NCI-H2029 treated with DMSO at 0.1 percent for 48 hours (cell line): ENCODE data around the gene NHLRC1.
"Not testable (repeated sequence)": the region's sequence is repeated elsewhere in the genome, so short reads cannot be mapped to it uniquely, and the experiment has no call there.

ENCODE experiments used
- DNase-seq: peaks from one replicate; lab custom pipeline; 2025; lab: John Stamatoyannopoulos, UW

The NHLRC1 gene

DNA sequence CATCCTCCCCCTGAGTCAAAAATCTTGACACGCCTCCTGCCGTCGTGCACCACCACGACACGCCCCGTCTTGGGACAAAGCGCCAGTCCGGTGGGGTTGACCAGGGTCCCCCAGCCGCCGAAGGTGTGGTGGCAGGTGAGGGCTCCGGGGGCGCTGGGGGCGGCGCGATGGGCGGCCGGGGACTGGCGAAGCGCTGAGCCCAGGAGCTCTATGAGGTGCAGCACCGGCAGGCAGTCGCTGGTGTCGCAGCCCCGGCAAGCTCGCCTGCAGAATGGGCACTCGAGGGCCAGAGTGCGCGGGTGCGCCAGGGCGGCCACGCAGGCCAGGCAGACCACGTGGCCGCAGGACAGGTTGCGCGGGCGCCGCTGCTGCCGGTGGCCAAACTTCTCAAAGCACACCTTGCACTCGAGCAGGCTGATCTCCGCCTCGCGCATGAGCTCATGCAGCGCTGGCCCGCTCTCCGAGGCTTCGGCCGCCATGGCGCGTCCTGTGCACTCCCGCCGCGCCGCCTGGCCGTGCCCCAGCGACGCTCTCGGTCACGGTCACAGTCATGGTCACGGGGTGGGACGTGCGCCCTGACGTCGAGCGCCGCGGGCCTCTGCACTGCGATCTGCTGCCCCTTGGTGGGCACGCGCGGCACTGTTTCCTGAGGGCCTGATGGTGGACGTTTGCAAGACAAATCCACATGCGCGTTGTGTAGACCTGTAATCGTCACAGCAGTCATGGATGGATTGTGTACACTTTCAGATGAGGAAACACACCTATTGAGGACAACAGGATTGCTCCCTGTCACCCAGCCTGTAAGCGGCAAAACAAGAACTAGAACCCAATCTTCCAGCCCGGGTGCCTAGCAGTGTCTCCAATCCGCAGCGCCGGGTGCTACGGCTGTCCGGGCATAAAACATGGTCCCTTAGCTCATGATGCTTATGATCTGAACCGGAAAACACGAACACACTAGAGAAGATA is at the start of gene NHLRC1:
TSS of gene NHLRC1 (minus strand) at position 550 of the 966 bp plus-strand sequence. CDS start at position 479, 71 bp downstream.
- DNase-seq: peak; percentile 87

GRCh38 chr6:18171871-18172270 is 49.4 kb upstream of the NHLRC1 start:
- DNase-seq: no peak

- DNase-seq: no peak
Measured at GRCh38 chr6:18168264-18168663, 45.8 kb upstream of the NHLRC1 start.

DNA sequence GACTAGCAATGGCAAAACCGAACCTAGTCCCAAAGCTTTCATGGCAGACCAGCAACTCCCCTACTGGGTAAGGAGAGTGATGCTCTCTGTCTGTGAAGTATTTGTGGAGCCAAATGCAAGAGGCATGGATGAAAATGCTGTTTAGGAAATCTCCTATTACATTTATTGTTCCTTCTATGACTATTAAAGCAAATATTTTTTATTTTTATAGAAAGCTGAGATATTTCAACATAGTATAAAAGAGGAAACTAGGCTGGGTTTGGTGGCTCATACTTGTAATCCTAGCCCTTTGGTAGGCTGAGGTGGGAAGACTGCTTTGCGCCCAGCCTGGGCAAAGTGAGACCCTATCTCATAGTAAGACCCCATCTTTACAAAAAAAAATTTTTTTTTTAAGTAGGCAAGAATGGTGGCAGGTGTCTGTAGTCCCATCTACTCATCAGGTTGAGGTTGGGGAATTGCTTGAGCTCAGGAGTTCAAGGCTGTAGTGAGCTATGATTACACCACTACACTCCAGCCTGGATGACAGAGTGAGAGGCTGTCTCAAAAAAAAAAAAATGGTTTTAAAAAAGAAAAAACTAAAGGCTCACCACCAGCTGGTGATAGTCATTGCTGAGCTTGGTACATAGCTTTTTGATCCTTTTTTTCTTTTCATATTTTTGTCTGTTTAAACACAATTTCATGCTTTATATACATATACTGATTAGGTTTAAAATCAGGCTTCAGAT is 44.0 kb upstream of the NHLRC1 start:
- no peak for DNase-seq

DNA sequence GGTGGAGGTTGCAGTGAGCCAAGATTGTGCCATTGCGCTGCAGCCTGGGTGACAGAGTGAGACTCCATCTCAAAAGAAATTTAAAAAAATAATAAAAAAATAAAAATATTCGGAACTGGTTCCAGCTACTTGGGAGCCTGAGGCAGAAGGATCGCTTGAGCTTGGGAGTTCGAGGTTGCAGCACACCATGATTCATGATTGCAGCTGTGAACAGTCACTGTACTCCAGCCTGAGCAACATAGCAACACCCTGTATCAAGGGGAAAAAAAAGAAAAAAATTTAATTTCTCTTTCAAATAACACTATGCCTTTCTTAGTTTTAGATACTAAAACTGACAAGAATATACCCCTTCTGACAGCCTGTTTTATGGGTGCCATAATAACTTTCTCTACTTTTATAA is 43.3 kb upstream of the NHLRC1 start:
- no peak for DNase-seq

DNA sequence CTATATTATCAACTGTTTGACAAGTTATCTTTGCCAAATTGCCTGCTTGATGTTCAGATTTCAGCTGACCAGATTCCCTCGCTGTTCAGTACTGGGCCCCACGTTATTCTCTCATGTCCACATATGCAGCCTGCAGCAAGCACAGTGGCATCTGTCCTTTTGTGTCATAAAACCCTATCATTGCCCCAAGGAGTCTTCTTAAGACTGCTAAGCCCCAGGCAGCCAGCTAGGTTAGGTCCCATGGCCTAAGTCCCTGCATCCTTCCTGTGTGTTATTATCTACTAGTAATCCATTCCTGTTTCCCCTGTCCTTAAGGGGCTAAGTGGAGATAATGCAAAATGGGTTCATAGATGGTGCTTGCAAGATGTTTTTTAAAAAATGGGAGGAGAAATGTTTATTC is 39.9 kb upstream of the NHLRC1 start:
- no peak for DNase-seq

DNA sequence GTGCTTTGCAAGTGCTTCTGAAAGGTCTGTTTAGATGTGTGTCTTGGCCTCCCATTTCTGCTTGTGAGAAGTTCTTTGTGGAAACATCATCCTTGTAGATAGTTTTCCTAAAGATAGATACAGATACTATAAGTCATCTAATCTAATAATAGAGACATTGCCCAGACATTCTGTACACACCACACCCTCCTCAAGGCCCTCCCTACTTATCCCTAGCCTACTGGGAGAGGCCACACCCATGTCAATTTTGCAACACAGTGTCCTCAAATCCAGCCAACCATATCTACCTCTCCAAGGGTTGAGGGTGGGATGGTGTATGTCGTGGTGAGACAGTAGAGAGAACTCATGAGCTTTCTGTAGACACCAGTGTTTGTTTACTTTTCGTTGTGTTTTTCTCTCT is 39.0 kb upstream of the NHLRC1 start:
- no peak for DNase-seq

DNA sequence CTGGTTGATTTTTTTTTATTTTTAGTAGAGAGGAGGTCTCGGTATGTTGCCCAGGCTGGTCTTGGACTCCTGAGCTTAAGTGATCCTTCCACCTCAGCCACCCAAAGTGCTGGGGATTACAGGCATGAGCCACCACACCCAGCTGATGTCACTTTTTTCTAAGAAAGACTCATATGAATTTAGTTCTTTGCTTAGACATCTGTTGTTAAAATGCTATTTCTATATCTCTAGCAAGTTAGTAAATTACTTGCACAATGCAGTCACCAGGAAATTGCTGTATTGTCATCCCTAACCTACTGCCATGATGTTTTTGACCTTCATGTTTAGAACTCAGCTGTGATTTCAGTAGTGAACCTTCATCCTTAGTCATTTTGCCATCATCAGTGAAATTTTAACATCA is 38.4 kb upstream of the NHLRC1 start:
- DNase-seq: no peak

DNA sequence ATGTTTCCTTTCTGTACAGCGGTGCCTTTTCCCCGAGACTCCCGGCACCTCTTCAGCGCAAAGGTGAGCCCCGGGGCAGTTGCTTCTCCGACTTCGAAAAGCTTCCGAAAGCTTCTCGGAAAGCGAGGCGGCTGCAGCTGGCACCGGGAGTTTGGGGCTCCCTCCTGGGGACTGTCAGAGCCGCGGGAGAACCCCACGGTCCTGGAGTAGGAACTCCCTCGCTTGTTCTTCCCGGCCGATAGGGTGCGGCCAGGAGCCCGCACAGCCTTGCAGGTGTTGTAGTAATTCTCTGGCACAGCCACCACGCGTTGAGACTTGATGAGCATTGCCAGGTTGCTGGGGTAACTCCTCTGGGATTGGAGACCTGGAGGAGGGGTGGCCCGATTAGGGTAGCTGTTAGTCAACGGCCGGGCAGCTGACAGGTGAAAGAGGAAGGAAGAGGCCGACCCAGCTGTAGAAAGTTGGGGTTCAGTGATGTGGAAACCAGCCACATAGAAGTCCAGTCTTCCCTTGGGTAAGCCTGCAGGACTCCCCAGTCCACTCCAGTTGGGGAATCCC is 33.5 kb upstream of the NHLRC1 start:
- peak; percentile 73 for DNase-seq

GRCh38 chr6:18155150-18155863 is 32.8 kb upstream of the NHLRC1 start, which contains the start of gene KDM1B:
Gene KDM1B (plus strand): TSS chr6:18155422. CDS start chr6:18159896, 4,474 bp downstream.
- DNase-seq: peak; percentile 97

DNA sequence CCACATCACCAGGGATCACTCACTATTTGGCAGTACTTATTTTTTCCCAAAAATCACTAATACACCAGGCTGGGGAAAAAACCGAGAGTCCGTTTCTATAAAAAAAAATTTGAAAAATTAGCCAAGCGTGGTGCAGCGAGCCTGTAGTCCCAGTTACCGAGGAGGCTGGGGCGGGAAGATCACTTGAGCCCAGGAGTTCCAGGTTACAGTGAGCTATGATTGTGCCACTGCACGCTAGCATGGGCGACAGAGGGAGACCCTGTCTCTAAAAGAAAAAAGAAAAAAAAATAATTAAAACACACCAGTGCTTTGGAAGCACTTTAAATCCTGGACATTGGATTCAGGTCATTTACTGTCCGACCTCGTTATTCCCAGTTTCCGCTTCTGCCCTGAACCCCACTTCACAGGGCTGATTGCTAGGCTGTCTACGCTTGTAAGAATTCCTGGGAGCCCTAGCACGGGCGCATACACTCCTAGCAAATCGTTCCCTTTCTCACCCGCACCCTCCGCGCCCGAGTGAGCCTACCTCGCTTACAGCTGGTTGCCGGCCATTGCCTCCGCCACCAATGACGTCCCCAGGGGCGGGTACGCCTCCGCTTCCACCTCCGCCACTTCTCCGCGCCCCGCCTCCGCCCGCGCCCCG is 32.2 kb upstream of the NHLRC1 start, which contains the start of gene TPMT:
TSS of gene TPMT (minus strand) at position 571 of the 643 bp plus-strand sequence. CDS start 5,950 bp downstream, outside the sequence.
- no peak for DNase-seq

- no peak for DNase-seq
Measured at GRCh38 chr6:18153311-18153703, 30.8 kb upstream of the NHLRC1 start.

DNA sequence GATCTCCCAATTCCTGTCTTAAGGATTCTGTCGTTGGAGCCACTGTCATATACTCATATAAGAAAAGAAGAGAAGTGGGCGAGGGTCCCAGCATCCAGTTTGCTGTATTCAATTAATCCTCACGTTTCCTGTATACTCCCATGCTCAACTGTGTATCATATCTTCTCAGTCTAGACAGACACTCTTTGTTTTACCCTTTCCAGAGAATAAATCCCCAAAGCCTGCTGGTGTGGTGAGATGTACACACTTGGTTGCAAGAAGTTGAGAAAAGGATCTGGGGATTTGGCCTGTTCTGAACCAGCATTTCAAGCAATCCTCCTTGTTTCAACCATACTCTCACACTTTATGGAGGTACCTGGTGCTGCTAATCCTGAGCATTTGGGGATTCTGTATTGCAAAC is 29.3 kb upstream of the NHLRC1 start:
- no peak for DNase-seq

DNA sequence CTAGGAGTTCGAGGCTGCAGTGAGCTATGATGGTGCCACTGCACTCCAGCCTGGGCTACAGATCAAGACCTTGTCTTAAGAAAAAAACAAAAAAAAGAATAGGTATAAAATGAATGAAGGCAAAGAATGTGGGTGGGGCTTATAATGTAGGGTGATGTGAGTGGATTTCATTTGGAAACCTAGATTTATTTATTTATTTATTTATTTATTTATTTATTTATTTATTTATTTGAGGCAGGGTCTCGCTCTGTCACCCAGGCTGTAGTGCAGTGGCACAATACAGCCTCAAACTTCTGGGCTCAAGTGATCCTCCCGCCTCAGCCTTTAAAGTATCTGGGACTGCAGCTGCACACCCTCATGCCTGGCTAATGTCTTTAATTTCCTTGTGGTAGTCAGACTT is 28.9 kb upstream of the NHLRC1 start:
- not testable (repeated sequence) for DNase-seq

DNA sequence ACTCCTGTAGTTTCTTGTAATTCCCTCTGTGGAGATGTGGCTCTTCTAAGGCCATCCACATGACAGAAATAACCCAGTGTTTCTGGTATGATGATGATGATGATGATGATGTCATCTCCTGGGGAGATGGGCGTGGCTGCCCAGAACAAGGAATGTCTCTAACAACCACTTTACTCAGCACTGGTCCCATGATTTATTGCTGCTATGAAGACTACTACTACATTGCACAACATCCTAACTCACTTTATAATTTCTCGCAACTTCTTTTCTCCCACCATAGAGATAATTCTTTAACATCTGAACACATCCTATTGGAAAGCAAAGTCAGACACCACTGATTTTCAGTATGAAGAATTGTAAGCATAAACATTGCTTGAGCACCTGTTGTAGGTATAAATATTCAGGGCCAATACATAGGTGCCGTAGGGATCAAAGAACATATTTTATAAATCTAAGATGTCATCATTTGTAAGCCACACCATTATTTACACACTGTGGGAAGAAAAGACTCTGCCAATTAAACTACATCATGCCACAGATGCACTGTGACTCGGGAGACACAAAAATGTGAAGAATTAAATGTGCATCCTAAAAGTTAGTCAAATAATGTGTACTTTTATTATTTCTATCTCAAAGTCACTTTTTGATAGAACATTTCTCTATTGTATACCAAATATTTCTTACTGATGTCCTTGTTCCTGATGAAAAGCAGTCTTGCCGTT is 26.0 kb upstream of the NHLRC1 start:
- no peak for DNase-seq

- DNase-seq: no peak
Measured at GRCh38 chr6:18147616-18148015, 25.1 kb upstream of the NHLRC1 start.

- no peak for DNase-seq
Measured at GRCh38 chr6:18147160-18147559, 24.7 kb upstream of the NHLRC1 start.

DNA sequence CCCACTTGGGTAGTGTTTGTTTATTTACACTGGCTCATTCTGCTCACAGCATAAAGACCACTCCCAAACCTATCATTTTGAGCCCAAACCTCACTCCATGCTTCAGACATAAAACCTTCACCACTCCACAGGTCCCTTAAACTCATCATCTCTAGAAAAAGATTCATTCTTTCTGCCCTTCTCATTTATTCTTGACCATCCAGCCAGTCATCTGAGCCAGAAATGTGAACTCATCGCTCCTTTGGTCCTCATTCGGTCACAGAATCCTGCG is 20.0 kb upstream of the NHLRC1 start:
- no peak for DNase-seq

GRCh38 chr6:18141805-18142590 is 19.5 kb upstream of the NHLRC1 start:
- peak; percentile 97 for DNase-seq
